Activated T-helper 1 cell treated with anti-CD3 and anti-CD28 coated beads, Interleukin-12 subunit alpha, Interleukin-12 subunit beta, Interleukin-2, Interleukin-4 antibody, amounts not matched to agents 30 ng/mL and 10 ng/mL and 1 ng/mL, durations not matched to agents 14 hours and 24 hours and 36 hours (primary cell): Measurements from ENCODE around the gene AATF. TPM values are rescaled to one million over a fixed set of nuclear protein-coding genes. Genes with fewer than 3 reads are reported as not detected.

Source experiments
- total RNA-seq: library from RNA; stranded (reverse); gene quantifications from 2 replicates; pipeline ENCODE4 v1.2.3, GENCODE V29; 2022

AATF gene
- total RNA-seq, 1 donor from 2014 or later, result 119 TPM

Other genes with a start within 250 kb of the AATF start
- 0.17 and 0.36 TPM in 2 replicates for gene LHX1, start 11.5 kb upstream of the AATF start, total RNA-seq